Activated T-cell treated with anti-CD3 and anti-CD28 coated beads for 48 hours (primary cell): Measurements from ENCODE around the gene SCARF2.
"Not testable (repeated sequence)": the region's sequence is repeated elsewhere in the genome, so short reads cannot be mapped to it uniquely, and the experiment has no call there.

Experiments
- DNase-seq: peaks from one replicate; pipeline ENCODE4 v3.0.0-alpha.2; 2020; ENCODE audit warnings: low read depth

SCARF2 gene

DNA sequence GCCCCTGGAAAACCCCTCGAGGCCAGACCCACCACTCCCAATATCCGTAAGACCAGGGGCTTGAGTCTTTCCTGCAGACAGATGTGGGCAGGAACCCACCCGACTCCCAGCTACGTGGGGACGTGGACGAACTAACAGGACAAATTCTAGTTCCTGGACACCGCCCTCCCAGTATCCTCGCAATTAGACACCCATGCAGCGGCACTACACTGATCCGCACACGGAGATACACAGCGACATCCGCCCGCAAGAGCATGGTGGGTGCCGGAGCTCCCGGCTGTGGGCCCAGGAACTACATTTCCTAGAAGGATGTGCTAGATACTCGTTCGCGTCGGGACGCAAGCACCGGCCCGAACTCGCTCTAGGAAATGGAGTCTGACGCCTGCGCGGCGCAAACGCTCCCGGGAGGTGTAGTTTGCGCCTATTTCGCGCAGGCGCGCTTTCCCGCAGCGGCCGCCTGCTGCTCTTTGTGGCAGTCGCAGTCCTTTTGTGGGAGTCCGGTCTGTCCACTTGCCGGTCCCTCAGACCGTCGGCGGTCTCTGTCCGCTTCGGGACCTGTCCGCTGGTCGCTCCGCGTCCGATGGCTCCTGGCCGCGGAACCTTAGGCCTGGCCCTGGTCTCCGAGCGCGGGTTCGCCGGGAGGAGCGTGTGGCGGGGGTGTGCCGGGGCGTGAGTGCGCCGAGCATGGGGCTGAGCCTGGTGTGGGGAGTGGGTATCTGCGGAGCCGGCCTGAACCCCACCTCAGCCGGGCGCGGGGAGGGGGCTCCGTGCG, 43.7 kb downstream of the SCARF2 start, which contains the start of gene ZNF74:
ZNF74 (plus strand) TSS at position 447 of the 772 bp plus-strand sequence. CDS start 478 bp downstream, outside the sequence.
- DNase-seq = peak; percentile 78

DNA sequence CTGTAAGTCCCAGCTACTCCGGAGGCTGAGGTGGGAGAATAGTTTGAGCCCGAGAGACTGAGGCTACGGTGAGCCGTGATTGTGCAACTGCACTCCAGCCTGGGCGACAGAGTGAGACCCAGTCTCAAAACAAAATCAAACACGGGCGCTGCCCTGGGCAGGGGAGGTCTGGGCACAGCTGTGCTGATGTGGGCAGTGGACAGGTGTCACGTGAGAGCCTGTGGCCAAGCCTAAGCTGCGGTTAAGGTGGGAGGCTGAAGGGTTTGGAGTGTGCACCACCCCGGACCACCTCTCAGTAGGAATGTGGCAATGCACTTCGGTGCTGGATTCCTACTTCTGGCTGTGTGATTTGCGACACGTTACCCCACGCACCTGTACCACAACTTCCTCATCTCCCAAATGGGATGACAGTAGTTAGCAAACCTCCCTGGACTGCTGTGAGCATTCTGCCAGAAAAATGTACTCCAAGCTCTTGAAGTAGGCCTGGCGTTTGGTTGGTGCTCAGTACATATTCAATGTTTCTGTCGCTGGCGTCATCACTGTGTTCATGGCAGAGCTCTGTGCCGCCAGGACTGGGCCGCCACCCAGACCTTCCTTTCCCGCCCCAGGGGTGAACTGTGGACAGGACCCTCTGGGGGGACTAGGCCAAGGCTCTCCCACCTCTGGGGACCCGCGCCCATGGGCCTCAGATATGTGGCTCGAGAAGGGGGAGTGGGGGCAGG, 44.5 kb downstream of the SCARF2 start:
- no peak for DNase-seq

- not testable (repeated sequence) for DNase-seq
These were observed 45.2 kb downstream of the SCARF2 start for GRCh38 chr22:20392365-20392881.

- no peak for DNase-seq
These were observed 46.4 kb downstream of the SCARF2 start for GRCh38 chr22:20391222-20391621.

- DNase-seq = no peak
These were observed 47.2 kb downstream of the SCARF2 start for GRCh38 chr22:20390394-20390907.

DNA sequence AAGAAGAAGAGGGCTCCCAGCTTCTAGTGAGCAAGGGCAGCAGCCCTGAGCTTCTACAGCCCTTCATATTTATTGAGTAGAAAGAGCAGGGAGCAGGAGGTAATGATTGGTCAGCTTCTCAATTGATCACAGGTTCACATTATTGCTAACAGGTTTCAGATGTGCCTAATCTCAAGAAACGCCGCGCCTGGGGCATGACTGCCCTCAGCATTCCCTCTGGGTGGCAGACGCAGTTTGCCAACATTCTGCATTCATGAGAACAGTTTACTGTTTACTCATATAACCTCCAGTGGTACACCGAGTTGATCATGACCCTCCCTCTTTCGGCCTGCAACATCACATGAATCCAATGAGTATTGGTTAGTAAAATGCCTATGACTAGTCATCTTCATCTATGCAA, 48.3 kb downstream of the SCARF2 start:
- DNase-seq = no peak

- no peak for DNase-seq
These were observed 49.4 kb downstream of the SCARF2 start for GRCh38 chr22:20388200-20388599.

GRCh38 chr22:20386972-20387371, 50.7 kb downstream of the SCARF2 start:
- no peak for DNase-seq

DNA sequence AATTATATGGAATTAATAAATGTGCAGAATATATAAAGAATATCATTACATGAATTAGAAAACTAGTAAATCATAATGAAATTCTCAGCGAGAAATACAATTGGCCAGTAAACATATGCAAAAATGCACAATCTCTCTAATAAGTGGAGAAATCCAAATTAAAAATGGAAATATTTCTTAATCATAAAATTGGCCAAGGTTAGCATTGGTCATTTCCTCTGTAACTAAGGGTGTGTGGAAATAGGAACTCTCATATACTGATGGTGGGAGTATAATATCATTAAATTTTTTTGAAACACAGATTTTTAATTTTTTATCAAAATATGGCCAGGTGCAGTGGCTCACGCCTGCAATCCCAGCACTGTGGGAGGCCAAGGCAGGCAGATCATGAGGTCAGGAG, 51.3 kb downstream of the SCARF2 start:
- DNase-seq = no peak

GRCh38 chr22:20384865-20385264, 52.8 kb downstream of the SCARF2 start:
- DNase-seq = no peak

GRCh38 chr22:20384171-20384570, 53.5 kb downstream of the SCARF2 start:
- DNase-seq = no peak

DNA sequence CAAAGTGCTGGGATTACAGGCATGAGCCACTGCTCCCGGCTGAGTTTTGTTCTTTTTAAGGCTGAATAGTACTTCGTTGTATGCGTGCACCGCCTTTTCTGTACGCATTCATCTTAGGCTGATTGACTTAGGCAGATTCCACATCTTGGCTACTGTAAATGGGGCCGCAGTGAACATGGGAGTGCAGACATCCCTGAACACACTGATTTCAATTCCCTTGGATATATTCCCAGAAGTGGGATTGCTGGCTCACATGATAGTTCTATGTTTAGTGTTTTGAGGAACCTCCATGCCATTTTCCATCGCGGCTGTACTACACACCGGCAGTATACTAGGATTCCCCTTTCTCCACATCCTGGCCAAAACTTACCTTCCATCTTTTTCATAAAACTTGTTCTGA, 54.1 kb downstream of the SCARF2 start:
- DNase-seq = no peak

DNA sequence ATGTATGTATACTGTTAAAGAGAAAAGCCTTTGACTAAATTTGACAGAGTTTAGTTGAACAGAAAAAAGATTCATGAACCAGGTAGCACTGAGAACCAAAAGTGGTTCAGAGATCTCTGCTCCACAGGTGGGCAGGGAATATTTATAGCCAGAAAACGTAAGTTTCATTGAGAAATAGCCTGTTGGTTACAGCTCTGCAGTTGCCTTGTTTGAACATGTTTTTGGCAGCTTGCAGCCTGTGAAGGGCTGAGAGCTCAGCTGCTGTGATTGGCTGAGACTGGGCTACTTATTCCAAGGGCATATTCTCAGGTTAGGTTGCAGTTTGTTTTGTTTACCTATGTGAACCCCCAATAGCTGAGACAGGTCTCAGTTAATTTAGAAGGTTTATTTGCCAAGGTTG, 57.1 kb downstream of the SCARF2 start:
- DNase-seq = no peak

DNA sequence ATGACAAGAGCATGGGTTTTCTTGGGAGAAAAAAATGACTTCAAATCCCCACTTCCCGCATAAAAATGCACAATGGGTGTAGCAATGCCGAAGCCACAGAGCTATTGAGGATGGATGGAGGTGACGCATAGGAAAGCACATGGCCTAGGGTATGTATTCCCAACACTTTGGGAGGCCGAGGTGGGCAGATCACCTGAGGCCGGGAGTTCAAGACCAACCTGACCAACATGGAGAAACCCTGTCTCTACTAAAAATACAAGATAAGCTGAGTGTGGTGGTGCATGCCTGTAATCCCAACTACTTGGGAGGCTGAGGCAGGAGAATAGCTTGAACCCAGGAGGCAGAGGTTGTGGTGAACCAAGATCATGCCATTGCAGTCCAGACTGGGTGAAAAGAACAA, 58.9 kb downstream of the SCARF2 start:
- not testable (repeated sequence) for DNase-seq

DNA sequence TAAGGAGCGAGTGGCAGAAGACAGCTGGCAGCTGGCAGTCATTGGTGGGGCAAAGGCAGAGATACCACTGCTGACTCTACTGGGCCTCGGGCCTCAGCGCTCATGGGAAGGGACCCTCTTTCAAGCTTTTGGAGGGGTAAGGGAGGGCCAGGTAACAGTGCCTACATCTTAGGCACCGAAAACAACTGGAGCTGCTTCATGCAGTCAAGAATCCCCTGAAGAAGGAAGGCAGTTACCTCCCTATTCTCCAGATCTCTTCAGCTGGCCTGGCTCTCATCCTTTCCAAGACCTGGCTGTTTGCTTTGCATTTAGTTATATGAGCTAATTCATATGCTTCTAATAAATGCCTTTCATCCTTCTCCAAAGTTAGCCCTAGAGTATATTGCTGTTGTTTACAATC, 59.5 kb downstream of the SCARF2 start:
- DNase-seq = no peak

GRCh38 chr22:20376983-20377382, 60.6 kb downstream of the SCARF2 start:
- not testable (repeated sequence) for DNase-seq

GRCh38 chr22:20376281-20376680, 61.3 kb downstream of the SCARF2 start:
- DNase-seq = not testable (repeated sequence)
